Forelimb muscle (tissue), 1 donor: Measurements from ENCODE around the gene ZNRF3. TPM values are rescaled to one million over a fixed set of nuclear protein-coding genes. Genes with fewer than 3 reads are reported as not detected.

Experiments used
- DNase-seq: peaks from one replicate; pipeline ENCODE4 v3.0.0-alpha.2; 2013; ENCODE audit warnings: low read depth
- polyA plus RNA-seq: library from polyadenylated mRNA; unstranded; fragments of 120-200 nt; gene quantifications from one replicate; pipeline ENCODE4 v1.2.1, GENCODE V29; 2013; ENCODE audit not compliant: insufficient read length

ZNRF3 gene
- polyA plus RNA-seq, 1 donor, result 9.7 TPM

- DNase-seq, result no peak
These were observed 125.8 kb downstream of the ZNRF3 start for GRCh38 chr22:29009148-29009547.

DNA sequence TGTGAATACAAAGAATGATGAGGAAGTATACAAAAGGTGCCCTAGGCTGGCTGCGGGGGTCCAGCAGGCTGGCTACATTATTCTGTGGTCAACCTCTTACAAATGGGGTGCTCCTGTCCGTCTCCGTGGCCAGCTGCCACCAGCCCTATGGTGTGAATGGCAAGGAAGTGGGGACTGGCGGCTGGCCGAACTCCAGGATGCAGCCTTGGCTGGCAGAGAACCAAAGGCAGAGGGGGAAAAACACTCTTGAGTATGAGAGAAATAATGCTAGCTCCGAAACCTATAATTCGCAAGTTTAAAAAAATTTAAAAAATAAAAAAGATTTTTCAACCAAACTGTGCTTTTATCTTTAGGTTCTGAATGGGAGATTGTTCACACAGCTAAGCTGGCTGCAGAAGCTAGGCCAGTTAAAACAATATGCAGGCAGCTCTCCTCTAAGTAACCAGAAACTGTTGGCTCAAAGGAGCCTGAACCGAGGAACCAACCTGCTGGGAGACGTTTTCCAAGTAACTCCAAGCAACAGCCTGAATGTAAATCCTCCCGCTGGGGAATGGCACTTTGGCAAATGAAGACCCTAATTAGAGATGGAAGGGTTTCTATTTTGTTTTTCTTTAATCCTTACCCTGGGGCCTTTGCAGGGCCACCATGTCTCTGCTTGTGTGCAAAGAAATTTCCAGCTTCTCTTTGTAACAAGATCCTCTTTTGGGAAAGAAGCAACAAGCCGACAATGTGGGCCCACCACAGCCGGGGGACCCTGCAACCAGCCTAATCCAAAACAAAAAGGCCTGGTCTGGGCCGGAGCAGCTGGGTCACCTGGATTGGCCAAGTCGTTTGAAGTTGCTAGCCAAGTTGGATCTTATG lies 128.1 kb downstream of the ZNRF3 start:
- no peak for DNase-seq

GRCh38 chr22:29012101-29012433 lies 128.7 kb downstream of the ZNRF3 start:
- no peak for DNase-seq

DNA sequence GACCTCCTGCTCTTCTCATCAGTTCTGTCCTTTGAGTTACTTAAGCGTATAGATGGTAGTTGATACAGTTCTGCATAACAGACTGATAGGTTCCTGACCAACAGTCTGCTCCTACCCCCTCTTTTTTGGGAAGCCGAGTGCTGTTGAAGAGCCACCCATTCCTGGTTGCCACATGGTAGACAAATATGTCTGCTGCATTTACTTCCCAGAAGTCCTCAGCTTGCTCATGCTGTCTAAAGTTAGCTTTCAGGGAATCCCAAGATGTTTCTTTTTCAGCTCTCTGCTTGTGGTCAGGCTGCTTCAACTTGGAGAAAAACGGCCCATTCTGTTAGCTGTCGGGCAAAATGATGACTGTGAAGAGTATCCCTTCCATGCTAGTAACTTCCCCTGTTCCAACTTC lies 129.6 kb downstream of the ZNRF3 start:
- no peak for DNase-seq

DNA sequence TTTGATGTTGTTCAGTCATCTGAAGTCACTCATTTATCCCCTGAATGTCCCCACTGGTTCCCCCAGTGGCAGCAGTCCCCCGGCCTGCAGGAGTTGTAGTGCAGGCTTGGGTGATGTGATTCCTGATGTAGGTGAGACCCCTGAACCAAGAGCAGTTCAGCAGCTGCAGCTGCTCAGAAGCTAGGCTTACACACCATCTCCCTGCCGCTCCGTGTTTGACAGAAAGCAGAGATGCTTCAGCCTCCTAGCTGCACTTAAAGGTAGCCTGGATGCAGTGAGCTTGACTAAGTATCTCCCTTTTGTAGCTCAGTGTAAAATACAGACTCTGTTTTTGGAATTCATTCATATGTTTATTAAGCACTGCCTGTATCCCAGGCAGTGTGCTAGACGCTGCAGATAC lies 130.9 kb downstream of the ZNRF3 start:
- no peak for DNase-seq

DNA sequence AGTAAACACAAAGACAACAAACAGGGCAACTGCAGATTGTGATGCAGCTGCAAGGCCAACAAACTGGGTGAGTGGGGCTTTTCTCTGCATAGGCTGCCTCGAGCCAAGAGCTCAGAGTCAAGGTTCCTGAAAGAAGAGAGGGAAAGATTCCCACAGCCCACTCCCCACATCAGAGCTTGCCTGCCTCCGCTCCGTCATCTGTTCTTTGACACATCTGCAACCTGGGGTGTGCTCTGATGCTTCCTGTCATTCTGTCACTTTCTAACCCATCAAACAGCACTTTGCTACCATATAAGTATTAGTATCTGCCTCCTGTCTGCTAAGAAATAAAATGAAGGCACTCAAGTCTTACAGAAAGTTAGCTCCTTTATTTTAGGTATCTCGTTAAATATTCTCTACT lies 131.4 kb downstream of the ZNRF3 start:
- DNase-seq, result no peak

DNA sequence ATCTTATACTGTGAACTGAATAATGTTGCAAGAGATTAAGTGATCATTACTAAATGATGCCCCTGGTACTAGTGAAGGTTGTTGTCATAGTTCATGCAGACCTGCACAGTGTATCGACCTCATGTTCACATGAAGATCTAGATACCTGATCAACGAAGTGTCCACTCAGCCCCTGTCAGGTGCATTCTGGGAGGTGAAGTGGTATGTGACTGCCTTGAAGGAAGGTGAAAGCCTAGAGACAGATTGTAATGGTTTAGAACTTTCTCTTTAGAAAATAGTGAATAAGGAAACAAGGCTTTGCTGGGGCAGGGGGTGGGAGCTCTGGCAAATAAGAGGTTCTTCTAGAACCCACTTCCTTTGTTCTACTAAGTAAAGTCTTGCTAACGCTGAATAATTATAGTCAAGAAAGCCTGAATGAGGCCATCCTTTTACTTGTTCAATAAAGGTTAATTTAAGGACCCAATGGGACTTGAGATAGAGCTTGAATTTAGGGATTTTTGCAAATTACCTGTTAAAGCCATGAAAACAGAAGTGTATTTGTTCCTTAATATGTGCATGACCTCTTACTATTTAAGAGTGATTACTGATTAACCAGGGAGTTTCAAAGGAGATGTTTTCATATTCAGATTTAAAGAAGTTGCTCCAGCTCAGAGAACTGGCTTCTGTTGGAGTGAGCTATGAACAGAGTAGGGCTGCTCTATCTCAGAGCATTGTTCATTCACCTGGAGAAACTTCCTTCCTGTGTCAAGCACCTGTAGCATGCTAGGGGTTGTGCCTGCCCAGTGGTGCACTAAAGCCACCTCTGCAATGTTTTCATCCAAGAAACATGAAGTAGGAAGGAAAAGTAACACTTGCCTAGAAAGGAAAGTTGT lies 132.9 kb downstream of the ZNRF3 start:
- DNase-seq, result no peak

- DNase-seq, result no peak
These were observed 135.2 kb downstream of the ZNRF3 start for GRCh38 chr22:29018293-29019189.

DNA sequence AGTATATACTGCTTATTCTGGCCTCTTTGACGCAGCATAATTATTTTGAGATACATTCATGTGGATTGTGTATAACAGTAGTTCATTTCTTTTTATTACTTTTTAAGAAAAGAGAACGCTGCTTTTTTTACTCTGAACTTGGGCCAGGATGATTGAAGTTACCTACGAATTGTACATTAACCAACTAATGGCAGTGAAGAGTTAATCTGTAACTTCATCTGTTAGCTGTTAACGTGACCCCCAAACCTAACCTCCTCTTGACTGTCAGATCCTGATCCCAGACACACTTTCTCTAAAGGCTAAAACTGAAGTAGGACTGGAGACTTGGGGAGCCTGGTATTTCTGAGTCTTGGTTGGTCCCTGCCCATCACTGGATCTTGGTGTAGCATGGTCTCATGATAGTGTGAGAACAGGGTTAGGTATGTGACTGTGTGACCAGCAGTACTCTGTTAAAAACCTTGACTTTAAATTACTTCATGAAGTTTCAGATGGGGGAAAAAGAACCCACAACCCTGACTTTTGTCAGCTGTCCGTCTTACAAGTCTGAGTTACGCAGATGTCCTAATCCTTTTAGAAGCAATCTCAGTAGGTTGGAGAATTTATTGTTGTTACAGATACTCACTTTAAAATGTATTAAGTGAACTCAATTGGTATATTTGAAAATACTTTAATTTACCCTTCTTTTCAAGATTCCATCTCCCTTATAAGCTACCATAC lies 138.9 kb downstream of the ZNRF3 start:
- no peak for DNase-seq

GRCh38 chr22:29023172-29023796 lies 139.9 kb downstream of the ZNRF3 start:
- no peak for DNase-seq

GRCh38 chr22:29026579-29026978 lies 143.2 kb downstream of the ZNRF3 start:
- no peak for DNase-seq

DNA sequence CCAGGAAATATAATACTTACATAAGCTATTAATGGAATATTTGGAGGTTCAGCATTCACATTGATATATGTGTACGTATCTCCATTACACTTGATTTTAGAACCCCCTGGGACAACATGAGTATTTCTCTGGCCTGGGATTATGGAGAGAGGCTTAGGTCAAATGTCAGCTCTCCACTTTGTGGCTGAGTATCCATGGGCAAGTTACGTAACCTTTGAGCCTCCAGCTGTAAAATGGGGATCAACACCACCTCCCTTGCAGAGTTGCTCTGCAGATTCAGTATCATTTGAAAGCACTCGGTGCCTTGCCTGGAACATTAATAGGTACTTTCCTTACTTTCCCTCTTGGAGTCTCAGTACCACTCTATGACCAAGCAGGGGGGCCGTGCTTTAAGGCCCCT lies 145.1 kb downstream of the ZNRF3 start:
- DNase-seq, result no peak

DNA sequence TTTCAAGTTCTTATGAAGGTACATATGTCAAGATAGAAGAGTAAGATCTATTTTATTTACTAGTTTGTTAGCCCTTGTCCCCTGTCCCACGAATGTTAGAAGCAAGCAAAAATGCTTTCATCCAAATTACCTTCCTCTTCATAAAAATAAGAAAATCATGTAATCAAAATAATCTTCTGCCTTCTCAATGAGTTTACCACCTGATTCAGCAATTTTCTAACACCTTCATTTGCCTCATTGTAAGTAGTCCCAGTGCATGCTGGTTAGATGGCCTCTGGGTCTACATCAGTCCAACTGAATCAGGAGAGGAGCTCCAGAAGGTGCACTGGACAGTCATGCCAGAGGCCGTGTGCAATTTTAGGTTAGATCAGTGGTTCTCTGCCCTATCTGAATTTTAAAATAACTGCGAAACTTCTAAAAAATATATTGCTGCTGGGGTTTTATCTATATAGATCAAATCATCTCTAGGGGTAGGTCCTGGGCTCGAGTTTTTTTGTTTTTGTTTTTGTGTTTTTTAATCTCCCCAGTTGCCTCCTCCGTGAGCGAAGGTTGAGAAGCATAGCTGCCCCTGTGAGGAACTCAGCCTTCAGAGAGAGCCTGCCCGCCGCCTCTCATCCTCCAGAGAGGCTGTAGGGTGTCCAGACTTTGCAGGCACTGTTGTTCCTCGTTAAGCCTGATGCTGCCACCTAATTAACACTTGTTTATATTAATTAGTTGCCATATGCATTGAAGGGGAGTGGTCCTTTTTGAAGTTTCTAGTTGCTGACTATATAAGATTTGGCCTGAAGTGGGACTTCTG lies 146.0 kb downstream of the ZNRF3 start:
- no peak for DNase-seq

DNA sequence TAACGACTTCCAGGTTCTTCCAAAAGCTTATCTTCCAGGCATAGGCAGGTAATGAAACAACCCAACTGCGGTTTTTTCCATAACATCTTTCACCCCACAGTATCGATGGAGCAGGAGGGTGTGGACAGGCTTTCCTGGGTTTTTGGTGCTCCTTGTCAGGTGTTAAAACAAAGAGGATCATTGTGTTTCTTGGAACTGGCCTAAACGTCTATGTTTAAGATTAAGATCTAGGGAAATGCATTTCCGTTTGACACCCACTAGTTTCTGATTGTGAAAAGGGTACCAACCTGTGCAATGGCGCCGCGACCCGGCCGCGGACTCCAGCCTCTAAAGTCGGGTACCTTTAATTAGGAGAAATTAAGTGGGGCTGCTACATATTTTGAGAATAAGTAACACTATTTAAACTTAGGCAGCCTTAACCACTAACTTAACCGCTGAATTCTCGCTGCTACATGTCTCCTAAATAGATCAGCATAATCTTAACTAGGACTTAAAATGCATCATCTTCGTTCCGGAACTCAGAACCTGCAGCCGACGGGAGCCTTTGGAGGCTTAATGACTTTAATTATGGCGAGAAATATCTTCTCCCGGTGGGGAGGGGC lies 146.7 kb downstream of the ZNRF3 start:
- DNase-seq, result no peak

DNA sequence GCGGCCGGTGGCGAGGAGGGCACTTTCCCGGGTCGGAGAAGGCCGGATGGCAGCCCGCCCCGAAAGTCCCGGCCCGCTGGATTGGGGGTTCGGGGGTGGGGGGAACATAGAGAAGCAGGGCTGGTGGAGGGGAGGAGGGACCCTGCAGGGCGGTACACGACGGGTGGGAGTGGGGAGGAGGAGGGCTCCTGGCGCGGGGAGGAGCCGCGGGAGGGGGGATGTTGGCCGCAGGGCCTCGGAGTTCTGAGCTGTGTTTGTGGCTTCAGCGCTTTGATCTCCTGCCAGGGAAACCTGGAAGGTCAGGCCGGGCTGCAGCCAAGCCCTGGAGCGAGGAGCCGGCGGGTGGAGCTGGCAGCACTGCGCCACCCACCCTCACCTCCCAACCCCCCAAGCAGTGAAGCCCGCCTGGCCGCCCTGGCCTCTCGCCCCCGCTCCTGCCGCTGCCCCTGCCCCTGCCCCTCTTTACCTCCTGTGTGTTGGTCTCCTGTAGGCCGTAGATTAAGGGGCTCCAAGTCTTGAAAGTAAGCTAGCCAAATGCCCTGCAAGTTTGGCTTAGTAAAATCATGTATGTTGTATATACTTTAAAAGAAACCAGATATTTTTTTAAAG lies 147.3 kb downstream of the ZNRF3 start:
- no peak for DNase-seq

- no peak for DNase-seq
These were observed 148.0 kb downstream of the ZNRF3 start for GRCh38 chr22:29031227-29032011.

DNA sequence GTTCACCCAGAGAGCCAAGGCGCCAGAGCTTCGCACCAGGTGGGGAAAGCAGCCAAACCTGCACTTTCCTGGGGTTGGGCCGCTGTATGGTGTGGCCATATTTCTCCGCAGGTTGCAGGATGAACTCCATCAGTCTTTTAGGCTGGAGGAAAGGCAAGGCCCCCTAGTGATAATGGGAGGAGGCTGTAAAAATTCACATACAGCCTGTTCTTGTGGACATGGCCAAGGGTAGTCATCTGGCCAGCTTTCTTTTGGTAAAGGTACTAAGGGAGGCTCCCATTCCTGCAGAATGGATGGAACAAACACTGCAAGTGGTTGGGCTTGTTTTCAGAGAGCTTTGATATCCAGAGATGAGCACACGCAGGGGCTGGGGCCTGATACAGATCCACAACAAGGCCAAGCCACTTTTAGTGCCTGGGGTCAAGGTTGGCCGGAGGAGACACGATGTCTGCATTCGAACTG lies 148.7 kb downstream of the ZNRF3 start:
- no peak for DNase-seq

- no peak for DNase-seq
These were observed 149.2 kb downstream of the ZNRF3 start for GRCh38 chr22:29032584-29032983.
